Measurements from ENCODE around the gene MON2. TPM values are rescaled to one million over a fixed set of nuclear protein-coding genes. Genes with fewer than 3 reads are reported as not detected.
"Not testable (repeated sequence)": the region's sequence is repeated elsewhere in the genome, so short reads cannot be mapped to it uniquely, and the experiment has no call there.

The MON2 gene
- total RNA-seq, 4 donors from 2014 or later, result 36.1 to 92.9 (median 42.8) TPM

GRCh38 chr12:62435303-62436163 is 31.1 kb upstream of the MON2 start:
- intact Hi-C loops (cut with DNase I; ENCODE audit: low total_unique reads), result no loop called here
- 0% methylated on average over 18 to 29 of the region's 29 CpGs for WGBS, 2 donors
- TF ChIP-seq POLR2A (IDR thresholded peaks at IDR 0.05), result no peak
- TF ChIP-seq, protein P1, sequence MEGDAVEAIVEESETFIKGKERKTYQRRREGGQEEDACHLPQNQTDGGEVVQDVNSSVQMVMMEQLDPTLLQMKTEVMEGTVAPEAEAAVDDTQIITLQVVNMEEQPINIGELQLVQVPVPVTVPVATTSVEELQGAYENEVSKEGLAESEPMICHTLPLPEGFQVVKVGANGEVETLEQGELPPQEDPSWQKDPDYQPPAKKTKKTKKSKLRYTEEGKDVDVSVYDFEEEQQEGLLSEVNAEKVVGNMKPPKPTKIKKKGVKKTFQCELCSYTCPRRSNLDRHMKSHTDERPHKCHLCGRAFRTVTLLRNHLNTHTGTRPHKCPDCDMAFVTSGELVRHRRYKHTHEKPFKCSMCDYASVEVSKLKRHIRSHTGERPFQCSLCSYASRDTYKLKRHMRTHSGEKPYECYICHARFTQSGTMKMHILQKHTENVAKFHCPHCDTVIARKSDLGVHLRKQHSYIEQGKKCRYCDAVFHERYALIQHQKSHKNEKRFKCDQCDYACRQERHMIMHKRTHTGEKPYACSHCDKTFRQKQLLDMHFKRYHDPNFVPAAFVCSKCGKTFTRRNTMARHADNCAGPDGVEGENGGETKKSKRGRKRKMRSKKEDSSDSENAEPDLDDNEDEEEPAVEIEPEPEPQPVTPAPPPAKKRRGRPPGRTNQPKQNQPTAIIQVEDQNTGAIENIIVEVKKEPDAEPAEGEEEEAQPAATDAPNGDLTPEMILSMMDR (IDR thresholded peaks at IDR 0.05), result no peak
- DNase-seq (ENCODE audit: low spot score in 2 of 2), result peak; percentile 28 to 86
- H3K4me3 ChIP-seq (ENCODE audit: low read depth, poor library complexity, severe bottlenecking), result no peak overlapping the region

GRCh38 chr12:62436164-62436503 is 30.5 kb upstream of the MON2 start:
- H3K4me3 ChIP-seq (ENCODE audit: low read depth, poor library complexity, severe bottlenecking), result no peak overlapping the region
- TF ChIP-seq POLR2A (IDR thresholded peaks at IDR 0.05), result no peak
- TF ChIP-seq, protein P1 (IDR thresholded peaks at IDR 0.05), result no peak
- intact Hi-C loops (cut with DNase I; ENCODE audit: low total_unique reads), result no loop called here
- WGBS, 2 donors, result 67 to 80% methylated on average over 11 to 12 of the region's 12 CpGs
- no peak for DNase-seq (ENCODE audit: low spot score in 2 of 2)

GRCh38 chr12:62438098-62438692 is 28.4 kb upstream of the MON2 start:
- WGBS, 2 donors, result 11 to 13% methylated on average over 6 of the region's 6 CpGs
- peak in 1 of 2 donors; percentile 44 for DNase-seq (ENCODE audit: low spot score in 2 of 2)
- TF ChIP-seq, protein P1 (IDR thresholded peaks at IDR 0.05), result no peak
- no peak for TF ChIP-seq POLR2A (IDR thresholded peaks at IDR 0.05)
- no peak overlapping the region for H3K4me3 ChIP-seq (ENCODE audit: low read depth, poor library complexity, severe bottlenecking)
- intact Hi-C loops (cut with DNase I; ENCODE audit: low total_unique reads), result loop anchor here (2.0 kb wide), 1 partner anchor 357 kb away; no protein-coding TSS in a partner anchor

DNA sequence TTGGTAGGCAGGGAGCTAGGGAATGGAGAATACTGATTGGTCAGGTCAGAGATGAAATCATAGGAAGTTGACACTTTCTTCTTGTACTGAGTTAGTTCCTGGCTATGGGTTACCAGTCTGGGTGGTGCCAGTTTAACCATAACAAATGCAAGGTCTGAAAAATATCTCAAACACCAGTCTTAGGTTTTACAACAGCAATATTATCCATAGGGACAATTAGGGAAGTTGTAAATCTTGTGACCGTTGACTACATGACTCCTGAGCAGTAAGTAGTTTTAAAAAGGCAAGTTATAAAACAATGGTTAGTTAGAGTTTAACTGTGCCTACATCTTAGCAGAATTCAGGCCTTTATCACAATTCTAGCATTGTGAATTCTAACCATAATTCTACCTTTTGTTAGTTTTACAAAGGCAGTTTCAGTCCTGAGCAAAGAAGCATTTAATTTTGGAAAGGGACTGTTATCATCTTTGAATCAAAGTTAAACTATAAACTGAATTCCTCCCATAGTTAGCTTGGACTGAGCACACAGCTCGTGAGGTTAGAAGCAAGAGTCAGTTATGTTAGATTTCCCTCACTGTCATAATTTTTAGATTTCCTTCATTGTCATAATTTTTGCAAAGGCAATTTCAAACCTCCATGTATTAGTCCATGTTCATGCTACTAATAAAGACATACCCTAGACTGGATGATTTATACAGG is 19.7 kb upstream of the MON2 start:
- no peak for TF ChIP-seq POLR2A (IDR thresholded peaks at IDR 0.05)
- TF ChIP-seq, protein P1 (IDR thresholded peaks at IDR 0.05), result no peak
- intact Hi-C loops (cut with DNase I; ENCODE audit: low total_unique reads), result no loop called here
- no peak overlapping the region for H3K4me3 ChIP-seq (ENCODE audit: low read depth, poor library complexity, severe bottlenecking)
- DNase-seq (ENCODE audit: low spot score in 2 of 2), result no peak
- WGBS, 2 donors, result 66 to 71% methylated on average over 2 of the region's 2 CpGs

DNA sequence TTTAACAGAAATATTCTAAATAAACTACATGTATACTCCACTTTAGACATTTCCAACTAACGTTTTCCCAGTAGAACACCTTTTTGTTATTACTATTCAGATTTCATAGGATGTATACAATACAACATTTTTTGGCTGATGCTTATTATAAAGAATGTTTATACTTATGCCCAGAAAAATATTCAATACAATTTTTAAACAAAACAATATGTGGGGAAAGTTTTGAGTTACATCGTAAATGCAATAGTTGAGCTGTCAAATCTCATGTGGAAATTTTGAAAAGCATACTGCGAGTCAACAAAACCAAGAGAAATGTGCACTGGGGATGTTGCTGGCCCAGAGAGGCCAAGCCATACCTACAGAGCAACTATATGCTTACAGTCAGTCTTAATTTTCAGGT is 18.2 kb upstream of the MON2 start:
- H3K4me3 ChIP-seq (ENCODE audit: low read depth, poor library complexity, severe bottlenecking), result no peak overlapping the region
- 66 to 68% methylated on average over 3 of the region's 3 CpGs for WGBS, 2 donors
- intact Hi-C loops (cut with DNase I; ENCODE audit: low total_unique reads), result no loop called here
- TF ChIP-seq, protein P1 (IDR thresholded peaks at IDR 0.05), result no peak
- TF ChIP-seq POLR2A (IDR thresholded peaks at IDR 0.05), result no peak
- DNase-seq (ENCODE audit: low spot score in 2 of 2), result no peak

GRCh38 chr12:62455429-62455828 is 11.2 kb upstream of the MON2 start:
- WGBS, 2 donors, result 58 to 81% methylated on average over 2 of the region's 2 CpGs
- DNase-seq (ENCODE audit: low spot score in 2 of 2); intact Hi-C loops (cut with DNase I; ENCODE audit: low total_unique reads); H3K4me3 ChIP-seq (ENCODE audit: low read depth, poor library complexity, severe bottlenecking): not testable (repeated sequence)

All from lower leg skin (tissue), 4 donors.